Stimulated activated CD8-positive, alpha-beta memory T cell treated with anti-CD3 and anti-CD28 coated beads, Interleukin-7, amount 100 ng/mL, for 4 hours (primary cell): ENCODE data around the gene VPS52.
"Not testable (repeated sequence)": the region's sequence is repeated elsewhere in the genome, so short reads cannot be mapped to it uniquely, and the experiment has no call there.

Source experiments
- DNase-seq, 2 donors: peaks; one replicate each; pipeline ENCODE4 v3.0.0-alpha.2; 2020; ENCODE audit warnings: low read depth in 2 of 2

Gene VPS52

DNA sequence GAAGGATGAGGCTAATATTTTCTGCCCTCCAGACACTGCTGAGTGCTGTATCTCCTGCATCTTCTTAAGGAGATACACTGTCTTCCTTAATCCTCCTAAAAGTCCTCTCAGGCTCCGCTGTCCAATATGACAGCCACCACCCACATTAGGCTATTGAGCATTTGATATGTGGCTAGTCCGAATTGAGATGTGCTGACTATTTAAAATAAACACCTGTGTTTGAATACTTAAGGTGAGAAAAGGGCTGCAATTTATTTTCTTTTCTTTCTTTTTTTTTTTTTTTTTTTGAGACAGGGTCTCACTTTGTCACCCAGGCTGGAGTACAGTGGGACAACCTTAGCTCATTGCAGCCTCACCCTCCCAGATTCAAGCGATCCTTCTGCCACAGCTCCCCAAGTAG lies 30.2 kb upstream of the VPS52 start:
- no peak for DNase-seq

DNA sequence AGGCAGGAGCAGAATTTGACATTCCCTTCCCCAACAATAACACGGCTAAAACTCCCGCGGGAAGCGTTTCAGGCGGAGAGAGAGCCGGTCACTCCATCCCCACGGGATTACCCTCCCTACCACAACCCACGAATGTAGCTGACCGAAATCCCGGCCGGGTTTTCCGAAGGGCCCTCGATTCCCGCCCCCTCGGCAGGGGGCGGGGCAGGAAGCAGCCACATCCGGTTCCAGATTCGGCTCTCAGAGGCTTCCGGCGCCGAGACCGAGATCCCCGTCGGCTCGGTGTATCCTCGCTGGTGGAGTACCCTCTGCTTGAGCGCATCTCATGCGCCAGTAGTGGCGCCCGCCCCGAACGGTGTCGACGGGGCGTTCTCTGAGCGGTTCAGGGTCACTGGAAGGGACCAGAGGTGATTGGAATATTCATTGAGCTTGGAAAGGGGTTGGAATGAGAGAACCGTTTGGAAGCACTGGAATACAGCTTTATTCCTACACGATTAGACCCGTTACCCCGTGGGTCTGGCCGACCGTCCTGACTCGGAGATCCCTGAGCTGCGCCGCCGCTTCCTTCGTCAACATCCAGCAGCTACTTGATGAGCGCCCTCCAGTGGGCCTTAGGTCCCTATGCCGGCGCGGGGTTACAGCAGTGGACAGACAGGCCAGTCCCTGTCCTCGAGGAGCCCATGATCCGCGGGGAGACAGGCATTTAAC lies 27.7 kb upstream of the VPS52 start:
- DNase-seq, result peak; percentile 86 to 90

DNA sequence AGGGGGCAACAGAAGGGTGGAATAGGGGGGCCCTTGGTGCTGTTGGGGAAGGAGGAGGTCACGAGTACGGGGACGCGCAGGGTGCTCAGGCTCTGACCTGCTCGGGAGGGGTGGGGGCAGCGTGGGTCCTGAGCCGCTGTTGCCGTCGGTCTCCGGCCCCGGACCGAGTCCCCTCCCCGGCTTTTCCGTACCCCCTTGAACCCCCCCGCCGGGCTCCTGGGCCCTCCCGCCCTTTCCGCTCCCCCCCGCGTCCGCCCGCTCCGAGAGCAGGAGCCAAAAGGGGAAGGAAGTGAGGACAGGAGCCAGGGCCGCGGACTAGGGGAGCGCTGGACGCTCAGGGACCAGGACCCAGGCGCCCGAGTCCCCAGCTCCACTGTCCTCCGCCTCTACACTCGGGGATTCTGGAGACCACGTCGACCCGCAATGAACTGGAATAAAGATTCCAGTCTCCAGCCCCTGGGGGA lies 27.1 kb upstream of the VPS52 start, which contains the start of gene RGL2:
TSS of gene RGL2 (minus strand) at position 170 of the 464 bp plus-strand sequence. CDS start 332 bp downstream, outside the sequence.
- peak; percentile 33 to 60 for DNase-seq

DNA sequence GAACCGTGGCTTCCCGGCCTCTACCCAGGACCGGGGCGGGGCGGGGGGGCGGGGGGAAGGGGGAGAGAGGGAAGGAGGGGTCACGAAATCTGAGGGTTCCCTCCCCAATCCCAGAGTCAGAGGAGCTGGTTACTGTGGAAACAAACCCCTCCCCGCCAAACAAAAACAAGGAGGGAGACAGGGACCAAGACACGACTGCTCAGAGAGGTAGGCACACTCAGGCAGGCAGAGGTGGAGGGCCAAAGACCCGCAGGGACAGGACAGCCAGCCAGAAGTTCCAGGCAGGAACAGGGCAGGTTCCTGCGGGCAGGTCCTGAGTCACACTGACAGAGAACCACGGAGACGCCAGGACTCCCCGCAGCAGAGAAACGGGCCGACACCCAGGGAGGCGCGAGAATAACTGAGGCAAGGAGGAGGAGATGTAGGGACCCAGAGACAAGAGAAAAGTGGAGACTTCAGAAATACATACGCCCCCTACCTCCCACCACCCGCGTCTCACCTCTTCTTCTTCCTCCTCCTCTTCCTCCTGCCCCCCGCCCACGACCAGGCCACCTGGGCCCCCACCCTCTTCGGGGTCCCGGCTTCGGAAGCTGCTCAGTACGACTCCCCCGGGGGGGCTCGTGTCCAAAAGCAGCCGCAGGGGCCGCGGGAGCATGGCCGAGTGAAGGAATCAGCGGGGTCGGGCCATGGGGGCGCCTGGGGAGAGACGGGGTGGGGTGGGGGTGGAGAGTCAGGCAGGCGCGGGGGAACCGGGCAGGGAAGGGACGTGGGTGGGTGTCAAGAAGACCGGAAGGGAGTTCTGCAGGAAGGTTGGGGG lies 26.5 kb upstream of the VPS52 start:
- DNase-seq, result peak; percentile 17 to 31

DNA sequence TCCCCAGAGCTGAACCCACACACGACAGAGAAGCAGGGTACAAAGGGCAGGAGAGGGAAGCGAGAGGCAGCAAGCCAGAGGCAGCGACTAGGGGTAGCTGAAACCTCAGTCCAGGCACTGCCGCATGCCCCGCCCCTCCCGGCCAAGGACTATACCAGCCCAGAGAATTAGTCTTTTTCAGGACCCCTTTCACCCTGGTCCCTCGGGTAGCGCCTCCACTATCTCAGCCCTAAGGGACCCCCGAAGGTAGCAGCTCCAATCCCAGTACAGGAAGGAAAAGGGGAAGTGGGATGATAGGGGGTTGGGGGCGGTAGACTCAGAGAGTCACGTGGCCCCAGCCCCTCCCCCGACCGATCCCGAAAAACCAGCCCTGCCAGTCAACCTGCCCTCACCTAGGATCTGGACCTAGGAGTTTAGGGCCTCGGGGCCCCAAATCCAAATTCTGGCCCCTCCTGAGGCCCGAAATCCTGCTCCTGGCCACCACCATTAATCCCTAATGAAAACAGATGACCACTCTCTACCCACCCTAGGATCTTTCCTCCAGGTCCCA lies 25.8 kb upstream of the VPS52 start:
- no peak for DNase-seq

DNA sequence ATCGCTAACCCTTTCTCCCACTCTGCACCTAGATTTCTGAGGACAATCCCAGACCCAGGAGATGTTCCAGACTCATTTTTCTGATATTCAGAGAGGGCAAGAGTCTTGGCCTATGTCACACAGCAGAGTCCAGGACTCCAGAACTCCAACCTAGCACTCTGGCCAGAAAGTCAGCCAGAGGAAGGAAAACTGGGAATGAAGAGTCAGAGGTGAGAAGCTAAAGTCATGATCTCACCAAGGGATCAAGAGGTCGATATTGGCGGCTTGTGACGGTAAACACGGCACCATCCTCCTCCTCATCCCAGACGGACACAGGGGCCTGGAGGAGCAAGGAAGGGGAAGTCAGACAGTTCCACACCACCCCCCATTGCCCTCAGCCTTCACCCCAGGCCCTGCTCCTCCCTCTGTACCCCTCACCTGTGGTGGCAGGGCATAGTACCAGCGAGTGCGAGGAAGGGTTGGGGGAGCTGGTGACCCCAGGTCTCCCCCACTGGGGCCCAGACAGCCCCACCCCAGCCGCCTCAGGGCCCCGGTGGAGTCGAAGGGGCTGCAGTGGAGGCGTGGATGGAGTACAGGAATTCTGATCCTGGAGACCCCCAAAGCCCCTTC lies 25.2 kb upstream of the VPS52 start:
- DNase-seq, result no peak

DNA sequence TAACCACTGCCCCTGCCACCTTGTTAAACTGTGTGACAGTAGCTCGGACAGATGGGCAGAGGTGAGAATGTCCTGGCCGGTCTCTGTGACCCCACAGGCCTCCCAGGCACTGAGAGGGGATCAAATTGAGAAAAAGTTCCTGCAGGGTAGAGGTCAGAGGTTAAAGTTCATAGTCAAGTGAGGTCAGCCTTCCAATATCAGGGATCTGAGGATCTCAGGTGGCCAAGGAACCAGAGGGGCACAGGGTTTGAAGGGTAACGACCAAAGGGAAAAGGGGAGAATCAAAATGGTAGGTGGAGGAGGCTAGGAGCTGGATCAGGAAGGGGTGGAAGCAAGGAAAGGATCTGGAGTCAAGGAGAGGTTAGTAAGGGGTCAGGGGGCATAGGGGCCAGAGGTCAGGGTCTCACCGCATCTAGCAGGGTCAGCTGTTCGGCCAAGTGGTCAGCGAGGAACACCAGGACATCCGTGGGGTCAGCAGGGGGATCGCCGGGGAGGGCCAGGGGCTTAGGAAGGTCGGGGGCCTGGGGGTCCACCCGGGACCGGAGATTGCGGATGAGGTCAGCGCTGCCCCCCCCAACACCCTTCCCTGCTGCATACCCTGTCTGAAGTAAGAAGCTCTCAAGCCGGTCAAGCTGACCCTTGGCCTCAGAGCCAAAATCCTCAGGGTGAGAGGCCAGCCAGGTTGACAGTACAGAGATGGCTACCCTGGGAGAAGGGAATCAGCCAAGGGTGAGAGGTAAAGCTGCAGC lies 24.1 kb upstream of the VPS52 start:
- no peak for DNase-seq

DNA sequence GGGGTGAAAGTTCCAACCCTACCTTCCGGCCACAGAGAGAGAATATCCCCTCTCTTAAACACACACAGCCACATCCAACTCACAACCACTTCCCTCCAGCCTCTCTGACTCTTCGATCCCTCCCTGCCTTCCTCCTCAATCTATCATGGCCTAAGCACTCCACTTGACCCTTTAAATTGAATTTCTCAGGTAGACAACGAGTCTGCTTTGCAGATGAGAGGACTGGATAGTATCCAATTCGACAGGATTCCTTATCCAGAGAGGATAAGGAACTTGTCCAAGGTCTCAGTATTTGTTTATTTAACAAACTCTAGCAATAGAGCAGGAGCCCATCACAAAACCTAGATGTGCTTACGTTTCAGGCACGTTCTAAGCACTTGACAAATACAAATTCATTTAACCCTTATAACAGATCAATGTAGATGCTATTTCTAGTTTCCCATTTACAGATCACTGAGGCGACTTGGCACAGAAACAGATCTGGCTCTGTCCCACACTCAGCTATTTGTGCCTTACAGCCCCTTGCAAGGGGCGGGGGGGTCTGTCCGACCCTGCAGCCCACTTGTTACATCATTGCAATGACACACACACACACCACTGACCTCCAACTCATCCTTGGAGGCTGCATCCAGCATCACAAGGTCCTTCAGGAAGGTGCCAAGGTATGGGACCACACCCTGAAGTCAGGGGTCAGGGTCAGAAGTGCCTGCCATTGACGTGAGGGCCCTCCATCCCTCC lies 22.6 kb upstream of the VPS52 start:
- no peak for DNase-seq

DNA sequence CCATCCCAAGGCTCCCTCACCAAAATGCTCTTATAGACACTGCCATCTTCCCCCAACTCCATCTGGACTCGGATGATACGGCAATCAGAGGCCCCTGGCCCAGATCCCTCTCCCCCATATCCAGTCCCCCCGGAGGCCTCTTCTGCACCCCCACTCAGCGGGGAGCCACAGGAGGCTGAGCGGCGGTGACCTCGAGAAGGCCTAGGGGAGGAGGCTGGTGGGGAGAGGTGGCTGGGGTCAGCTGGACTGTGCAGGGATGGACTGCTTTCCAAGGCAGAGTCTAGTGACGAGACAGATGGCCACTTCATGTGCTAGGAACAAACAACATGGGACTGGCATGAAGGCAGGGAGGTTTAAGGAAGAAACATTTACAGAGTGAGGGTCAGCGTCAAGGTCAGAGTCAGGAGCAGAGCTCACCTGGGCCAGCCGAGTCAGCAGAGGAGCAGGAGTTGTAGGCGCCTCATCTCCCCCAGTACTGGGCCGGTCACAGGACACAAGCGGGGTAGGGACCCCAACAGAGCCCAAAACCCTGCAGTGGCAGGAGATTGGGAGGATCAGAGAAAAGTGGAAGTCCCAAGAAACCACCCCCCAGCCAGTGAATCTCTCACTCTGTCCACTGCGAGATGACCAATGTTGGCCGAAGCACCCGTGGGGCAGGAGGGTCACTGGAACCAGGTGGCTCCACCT lies 21.5 kb upstream of the VPS52 start:
- no peak for DNase-seq

DNA sequence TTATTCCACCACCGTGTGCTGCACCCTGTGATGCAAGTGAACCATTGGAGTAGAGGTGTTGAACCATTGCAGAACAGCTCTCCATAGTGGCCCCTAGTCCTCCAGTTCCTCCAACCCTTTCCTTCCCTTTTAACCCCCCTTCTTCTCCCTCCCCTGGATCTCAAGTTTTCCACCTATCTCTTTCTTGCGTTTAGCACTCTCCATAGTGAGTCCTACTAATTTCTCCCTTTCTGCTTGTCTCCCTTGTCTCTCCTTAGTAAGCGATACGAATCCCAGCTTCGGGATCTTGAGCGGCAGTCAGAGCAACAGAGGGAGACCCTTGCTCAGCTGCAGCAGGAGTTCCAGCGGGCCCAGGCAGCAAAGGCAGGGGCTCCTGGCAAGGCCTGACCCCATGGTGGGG lies 18.8 kb upstream of the VPS52 start:
- DNase-seq, result no peak

DNA sequence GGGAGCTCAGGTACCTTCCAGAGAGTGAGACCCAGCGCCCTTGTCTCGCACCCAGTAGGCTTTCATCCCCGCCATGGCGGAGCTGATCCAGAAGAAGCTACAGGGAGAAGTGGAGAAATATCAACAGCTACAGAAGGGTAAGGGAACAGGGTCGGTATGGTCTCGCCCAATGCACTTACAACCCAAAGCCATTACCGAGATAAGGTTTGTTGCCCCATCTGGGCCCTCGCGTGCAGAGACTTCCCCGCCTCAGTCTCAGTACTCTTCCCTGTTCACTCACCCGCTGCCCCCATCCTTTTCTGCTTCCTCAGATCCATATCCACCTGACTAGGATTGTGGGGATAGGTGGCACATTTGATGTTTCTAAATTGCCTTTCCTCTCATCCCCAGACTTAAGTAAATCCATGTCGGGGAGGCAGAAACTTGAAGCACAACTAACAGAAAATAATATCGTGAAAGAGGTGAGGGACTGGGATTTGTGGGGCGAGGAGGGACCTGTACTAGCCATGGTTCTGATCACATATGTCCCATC lies 18.2 kb upstream of the VPS52 start:
- no peak for DNase-seq

DNA sequence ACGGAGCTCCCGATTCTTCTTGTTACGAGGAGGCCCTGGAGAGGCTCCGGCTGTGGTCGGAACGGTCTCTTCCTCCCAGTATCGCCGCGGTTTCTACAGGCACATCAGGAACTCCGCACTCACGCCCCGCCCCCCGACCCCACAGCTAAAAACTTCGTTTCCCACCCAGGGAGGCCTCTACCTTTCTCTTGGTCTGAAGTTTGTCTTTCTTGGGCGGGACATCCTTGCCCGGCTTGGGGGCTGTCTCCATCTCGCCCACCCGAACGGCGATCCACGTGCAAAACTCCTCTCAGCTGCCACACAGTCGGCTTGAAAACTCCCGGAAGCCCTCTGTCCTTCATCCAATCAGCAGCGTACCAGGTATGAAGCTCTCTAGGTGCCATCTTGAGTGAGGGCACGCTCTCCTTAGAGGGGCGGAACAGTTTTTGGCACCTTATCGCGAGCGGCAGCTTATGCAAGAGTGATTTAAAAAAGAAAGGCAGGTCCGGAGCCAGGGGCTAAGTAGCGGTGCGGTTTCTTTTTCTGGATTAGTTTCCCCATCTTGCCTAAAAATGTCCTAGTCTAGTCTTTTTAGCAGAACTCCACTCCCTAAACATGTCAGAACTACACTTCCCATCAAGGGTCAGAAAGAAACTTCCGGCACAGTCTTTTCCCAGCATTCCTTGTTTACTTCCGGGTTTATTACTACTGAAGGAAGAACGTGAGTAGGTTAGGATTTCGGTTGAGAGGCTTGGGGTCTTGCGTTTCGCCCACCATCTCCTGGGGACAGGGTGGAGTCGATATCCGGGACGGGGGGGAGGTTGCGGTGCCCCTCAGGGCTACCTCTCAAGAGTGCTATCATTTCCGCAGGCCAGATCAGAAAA lies 17.5 kb upstream of the VPS52 start, which contains the start of the genes PFDN6 and WDR46:
TSS of gene PFDN6 (plus strand) at position 681 of the 863 bp plus-strand sequence. CDS start 256 bp downstream, outside the sequence.
TSS of gene WDR46 (minus strand) at position 319 of the 863 bp plus-strand sequence. CDS start at position 250, 69 bp downstream.
- peak; percentile 75 to 84 for DNase-seq

DNA sequence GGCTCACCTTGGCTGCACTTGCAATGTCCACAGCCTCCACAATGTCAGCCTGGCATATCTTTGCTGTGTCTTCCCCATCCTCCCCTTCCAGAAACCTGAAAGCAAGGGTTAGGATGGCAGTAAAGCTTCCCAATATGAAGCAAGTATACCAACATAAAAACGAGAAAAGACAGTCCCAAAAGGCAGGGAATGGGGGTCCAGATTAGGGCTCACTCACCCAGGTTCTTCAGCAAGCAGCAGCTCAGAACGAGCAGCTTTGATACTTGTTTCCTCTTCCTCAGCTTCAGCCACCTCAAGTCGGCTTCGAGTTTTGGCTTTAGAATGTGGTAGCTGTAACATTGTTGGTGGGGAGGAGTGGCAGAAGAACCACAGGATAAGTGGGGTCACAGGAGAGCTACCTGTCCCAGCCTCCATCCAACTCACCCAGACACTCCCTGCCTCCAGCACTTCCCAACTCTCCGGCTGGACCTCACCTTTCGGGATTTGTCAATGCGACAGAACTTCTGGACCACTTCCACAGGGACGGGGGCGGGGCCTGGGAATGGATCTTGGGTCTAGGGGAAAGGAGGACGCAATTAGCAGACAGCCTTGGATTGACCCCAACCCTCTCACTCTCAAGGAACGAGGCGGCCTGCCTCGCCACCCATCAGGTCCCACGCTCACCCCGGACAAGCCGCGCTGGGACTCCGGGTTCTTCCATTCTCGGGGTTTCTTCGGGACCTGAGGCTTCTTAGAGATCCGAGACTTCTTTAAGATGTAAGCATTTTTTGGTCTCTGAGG lies 16.7 kb upstream of the VPS52 start:
- no peak for DNase-seq

DNA sequence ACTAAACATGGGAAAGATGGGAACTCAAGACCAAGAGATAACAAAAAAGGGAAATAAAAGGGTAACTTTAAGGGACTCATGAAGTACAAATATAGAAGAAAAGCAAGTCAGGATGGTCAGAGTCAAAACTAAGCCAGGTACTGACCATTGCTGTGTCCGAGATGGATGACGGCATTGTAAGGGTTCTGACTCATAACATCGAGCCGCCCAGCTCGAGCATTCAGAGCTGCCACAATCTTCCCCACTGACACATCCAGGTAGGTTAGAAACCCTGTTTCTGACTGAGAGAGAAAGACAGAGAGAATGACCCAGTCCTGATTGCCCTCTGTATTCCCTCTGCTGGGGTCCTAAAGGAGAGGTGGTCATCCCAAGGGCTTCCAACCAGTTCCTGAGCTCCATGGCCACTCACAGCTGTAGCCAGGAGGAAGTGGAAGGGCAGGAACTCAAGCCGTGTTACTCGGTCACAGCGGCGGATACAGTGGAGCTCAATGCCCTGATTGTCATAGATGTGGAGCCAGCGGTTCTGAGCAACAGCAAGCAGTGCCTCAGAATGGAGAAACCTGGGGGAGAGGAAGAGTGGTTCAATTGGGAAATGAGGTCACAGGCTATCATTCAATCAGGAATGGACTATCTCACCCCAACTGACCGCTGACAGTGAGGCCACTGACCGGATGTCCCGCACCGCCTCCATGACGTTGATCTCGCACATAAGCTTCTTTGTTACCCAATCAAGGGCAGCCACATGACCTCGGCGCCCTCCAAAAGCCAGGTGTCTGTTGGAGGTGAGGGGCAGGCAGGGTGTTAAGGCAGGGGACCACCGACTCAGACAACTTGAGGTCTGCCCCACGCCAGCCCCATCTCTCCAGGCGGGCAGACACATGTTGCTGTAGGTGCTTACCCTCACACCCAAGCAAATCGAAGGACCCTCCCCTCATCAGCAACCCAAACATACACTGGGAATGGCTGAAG lies 15.6 kb upstream of the VPS52 start:
- DNase-seq, result no peak

DNA sequence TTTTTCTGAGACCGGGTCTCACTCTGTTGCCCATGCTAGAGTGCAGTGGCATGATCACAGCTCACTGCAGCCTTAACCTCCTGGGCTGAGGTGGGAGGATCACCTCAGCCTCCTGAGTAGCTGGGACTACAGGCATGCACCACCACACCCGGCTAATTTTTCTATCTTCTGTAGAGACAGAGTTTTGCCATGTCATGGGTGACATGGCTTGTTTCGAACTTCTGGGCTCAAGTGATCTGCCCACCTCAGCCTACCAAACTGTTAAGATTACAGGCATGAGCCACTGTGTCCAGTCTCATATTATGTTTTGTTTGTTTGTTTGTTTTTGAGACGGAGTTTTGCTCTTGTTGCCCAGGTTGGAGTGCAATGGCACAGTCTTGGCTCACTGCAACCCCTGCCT lies 13.5 kb upstream of the VPS52 start:
- DNase-seq, result not testable (repeated sequence)

DNA sequence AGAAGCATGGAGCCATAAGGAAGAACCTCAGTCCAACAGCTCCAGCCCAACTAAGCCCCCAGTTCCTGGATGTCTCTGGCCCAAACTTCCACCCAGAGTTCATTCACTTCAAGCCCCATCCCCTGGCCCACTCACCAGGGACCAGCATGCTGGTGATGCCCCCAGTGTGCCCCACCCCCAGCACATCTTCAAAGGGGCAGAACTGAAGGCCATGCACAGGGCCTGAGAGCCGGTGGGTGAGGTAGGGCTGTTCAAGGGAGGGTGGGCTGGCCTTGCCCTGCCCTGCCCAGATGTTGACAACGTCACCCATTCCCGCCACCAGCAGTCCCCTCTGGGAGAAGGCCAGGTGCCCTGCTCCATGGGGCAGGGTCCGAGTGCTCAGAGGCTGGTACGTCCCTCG lies 8.9 kb upstream of the VPS52 start:
- DNase-seq, result no peak
